LNCAP (cell line): Measurements from ENCODE around the gene KCNJ10.

Experiments used
- TF ChIP-seq, protein P1 (sequence below): fragments of 450-650 bp; IDR thresholded peaks from 2 replicates; pipeline ENCODE4 v1.5.1; 2017; ENCODE audit warnings: mild to moderate bottlenecking

Gene KCNJ10

DNA sequence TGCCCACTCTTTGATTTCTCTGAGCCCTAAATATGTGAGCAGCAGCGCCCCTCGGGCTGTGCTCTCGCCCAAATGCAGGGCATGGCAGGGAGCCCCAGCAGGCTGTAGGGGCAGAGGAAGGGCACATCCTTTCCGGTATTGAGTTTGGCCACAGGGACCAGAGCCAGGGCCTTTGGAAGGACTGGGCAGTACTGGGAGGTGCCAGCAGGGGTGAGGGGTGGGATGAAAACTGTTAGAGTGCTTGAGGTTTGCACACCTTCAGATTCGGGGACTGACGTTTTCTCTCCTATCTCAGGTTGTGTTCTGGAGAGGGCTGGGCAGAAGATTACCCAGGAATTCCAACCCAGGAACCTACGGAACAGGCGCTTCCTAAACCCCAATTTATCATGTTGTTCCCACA is 43.4 kb upstream of the KCNJ10 start:
- TF ChIP-seq, protein P1, sequence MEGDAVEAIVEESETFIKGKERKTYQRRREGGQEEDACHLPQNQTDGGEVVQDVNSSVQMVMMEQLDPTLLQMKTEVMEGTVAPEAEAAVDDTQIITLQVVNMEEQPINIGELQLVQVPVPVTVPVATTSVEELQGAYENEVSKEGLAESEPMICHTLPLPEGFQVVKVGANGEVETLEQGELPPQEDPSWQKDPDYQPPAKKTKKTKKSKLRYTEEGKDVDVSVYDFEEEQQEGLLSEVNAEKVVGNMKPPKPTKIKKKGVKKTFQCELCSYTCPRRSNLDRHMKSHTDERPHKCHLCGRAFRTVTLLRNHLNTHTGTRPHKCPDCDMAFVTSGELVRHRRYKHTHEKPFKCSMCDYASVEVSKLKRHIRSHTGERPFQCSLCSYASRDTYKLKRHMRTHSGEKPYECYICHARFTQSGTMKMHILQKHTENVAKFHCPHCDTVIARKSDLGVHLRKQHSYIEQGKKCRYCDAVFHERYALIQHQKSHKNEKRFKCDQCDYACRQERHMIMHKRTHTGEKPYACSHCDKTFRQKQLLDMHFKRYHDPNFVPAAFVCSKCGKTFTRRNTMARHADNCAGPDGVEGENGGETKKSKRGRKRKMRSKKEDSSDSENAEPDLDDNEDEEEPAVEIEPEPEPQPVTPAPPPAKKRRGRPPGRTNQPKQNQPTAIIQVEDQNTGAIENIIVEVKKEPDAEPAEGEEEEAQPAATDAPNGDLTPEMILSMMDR, result no peak

DNA sequence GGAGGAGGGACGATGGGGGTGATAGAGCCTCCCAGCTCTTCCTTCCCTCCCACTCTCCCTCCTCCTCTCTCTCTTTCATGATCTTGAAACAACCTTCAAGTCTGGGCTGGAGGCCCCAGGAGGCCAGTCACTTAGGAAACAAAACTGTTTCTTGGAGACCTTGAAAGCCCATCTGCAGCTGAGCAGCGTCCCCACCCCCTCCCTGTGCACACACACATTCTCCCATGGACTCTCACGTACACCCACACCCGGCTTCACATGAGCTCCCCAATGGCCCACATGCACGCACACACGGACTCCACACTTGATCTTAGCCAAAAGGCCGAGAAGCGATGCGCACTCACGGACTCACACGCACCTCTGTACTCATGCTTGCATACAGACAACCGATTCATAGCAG is 42.4 kb upstream of the KCNJ10 start:
- TF ChIP-seq, protein P1, result no peak

DNA sequence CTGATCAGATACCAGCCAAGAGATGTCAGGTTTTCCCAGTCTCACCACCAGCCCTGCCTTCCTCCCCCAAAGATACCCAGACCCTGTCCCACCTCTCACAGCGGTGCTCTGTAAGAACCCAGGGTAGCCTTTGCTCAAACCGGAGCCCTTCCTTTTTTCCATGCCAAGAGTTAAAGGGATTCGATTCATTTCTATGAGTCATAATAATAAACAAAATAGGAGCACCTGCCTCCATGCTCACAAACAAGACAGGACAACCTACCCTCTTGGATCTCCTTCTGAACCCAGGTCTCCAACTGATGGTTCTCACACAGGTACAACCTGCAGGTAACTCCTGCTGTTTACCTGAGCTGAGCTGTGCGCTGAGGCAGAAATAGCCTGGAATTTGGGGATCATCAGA is 39.7 kb upstream of the KCNJ10 start:
- TF ChIP-seq, protein P1, result no peak

DNA sequence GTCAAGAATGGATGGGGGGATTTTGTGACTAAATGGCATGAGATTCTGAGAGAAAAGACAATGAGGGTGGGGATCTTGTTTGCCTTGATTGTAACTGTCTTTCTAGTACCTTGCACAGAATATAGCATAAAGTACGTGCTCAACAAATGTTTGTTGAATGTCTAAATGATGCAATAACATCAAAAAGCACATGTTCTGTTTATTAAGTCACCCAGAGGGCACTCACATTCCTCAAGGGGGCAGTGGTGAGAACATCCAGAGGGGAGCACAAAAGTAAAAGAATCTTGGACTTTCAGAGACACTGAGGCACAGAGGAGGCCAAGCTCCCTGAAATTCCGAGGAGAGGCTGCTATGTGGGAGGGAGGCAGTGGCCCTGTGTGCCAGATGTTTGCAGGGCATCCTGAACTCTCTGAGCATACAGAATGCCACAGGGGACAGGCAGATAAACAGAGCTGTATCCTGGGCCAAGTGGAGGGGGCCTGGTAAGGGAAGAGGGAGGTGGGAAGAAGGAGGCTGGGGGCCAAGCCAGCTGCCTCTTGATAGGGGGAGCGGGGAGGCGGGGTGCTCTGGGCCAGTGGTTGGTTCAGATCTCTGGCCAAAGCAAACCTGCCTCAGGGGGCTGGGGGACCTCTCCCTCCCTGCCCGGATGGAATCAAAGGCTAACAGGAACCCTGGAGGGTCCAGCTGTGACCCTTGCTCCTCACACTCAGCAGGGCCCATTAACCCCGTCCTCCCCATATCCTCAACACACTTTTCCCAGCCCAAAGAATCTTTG is 39.1 kb upstream of the KCNJ10 start:
- TF ChIP-seq, protein P1, result peak; percentile 53

DNA sequence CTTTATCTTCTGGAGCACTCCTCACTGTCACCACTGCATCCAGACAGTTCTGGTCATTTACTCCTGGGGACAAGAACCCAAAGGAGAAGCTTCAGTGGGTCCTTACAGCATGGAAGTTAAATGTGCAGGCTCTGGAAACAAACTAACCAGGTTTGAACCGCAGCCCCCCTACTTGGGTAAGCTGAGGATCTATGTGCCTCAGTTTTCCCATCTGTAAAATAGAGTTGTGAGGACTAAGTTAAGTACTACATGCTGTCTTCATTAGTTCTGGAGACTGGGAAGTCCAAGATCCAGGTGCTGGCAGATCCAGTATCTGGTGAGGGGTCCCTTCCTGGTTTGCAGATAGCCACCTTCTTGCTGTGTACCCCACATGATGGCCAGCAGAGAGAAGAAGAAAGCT is 37.6 kb upstream of the KCNJ10 start:
- TF ChIP-seq, protein P1, result no peak

DNA sequence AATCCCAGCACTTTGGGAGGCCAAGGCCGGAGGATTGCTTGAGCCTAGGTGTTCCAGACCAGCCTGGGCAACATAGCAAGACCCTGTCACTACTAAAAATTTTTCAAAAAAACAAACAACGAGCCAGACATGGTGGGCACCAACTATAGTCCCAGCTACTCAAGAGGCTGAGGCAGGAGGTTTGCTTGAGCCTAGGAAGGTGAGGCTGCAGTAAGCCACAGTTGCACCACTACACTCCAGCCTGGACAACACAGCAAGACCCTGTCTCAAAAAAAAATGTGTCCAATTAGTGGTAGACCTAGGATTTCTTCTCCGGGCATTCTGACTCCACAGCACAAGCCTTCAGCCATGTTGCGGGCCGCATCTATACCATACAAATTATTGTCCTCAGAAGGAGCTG is 35.2 kb upstream of the KCNJ10 start:
- TF ChIP-seq, protein P1, result no peak

DNA sequence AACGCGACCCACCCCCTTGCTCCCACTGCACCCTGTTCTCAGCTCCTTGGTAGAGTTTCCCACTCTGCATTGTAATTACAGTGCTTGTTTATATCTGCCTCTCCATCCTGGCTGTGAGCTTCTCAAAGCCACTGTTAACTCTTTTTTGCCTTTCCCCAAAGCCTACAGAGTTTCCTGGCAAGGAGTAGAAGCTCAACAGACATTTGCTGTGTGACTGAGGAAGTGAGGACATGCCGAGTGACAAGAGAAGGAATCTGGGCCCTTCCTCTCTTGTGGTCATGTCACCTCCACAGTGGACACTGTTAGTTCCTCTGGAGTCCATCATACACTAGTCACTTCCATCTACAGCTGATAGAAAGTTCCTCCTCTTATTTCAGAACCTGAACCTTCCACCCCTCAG is 34.5 kb upstream of the KCNJ10 start:
- TF ChIP-seq, protein P1, result no peak
